Effector CD8-positive, alpha-beta T cell (primary cell): Measurements from ENCODE around the gene PDZD2.
A peak's percentile ranks its signal among the peaks of the same experiment; 100 is the strongest.
"Not testable (repeated sequence)": the region's sequence is repeated elsewhere in the genome, so short reads cannot be mapped to it uniquely, and the experiment has no call there.

ENCODE experiments used
- DNase-seq: peaks from one replicate; lab custom pipeline; 2025; lab: John Stamatoyannopoulos, UW

The PDZD2 gene

DNA sequence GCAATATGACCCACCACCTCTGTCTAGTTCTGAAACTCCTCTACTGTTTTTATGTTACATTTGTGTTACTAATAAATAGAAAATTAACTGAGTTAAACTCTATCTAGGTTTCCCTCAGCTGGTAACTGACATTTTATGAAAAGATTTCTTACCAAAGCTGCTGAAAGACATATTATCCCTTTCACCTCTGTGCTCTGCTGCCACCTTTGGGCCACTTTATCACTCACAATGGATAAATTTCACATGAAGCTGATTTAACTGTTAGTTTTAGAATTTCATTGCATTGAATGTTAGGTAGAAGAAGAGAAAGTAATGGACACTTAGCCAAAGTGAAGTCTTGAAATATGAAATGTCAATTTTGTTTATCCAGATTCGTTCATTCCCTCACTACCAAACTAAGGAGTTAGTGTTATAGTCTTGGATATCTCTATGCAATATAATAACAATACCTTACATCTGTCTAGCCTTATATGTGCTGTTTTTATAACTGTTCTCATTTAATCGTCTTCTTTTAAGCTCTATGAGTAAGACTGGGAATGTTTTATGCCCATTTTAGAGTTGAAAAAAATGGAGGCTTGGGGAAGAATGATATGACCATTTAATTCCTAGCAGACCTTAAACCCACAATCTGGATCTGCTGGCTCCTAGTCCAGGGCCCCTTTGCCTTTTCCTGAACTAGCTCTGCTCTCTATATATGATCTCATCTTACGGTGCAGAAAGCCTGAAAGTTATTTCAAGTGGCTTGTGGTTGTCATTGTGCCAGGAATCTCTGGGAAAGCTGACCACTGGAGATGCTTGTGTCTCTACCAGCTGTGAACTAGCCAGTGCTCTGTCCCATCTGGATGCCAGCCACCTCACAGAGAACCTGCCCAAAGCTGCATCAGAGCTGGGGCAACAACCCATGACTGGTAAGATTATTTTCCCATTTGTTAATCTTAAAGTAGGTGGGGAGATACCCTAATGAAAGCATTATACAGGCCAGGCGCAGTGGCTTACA, 438.1 kb downstream of the PDZD2 start:
- DNase-seq = no peak

DNA sequence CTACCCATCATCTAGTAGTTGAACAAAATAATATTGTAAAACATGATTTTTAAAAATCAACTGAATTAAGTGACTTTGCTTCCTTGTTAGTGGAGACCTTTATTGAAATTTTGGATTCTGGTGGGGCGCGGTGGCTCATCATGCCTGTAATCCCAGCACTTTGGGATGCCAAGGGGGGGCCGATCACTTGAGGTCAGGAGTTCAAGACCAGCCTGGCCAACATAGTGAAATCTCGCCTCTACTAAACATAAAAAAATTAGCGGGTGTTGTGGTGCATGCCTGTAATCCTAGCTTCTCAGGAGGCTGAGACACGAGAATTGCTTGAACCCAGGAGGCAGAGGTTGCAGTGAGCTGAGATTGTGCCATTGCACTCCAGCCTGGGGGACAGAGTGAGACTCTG, 439.9 kb downstream of the PDZD2 start:
- DNase-seq = not testable (repeated sequence)

DNA sequence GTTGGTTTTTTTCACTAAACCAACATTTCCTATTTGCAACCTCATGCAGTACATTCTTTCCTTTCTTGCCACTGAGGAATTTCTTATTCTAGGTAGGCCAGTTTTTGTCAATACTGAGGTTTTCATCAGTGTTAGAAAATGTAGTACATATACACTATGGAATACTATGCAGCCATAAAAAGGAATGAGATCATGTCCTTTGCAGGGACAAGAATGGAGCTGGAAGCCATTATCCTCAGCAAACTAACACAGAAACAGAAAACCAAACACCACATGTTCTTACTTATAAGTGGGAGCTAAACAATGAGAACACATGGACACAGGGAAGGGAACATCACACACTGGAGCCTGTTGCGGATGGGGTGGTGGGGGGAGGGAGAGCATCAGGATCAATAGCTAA, 441.6 kb downstream of the PDZD2 start:
- DNase-seq = not testable (repeated sequence)

DNA sequence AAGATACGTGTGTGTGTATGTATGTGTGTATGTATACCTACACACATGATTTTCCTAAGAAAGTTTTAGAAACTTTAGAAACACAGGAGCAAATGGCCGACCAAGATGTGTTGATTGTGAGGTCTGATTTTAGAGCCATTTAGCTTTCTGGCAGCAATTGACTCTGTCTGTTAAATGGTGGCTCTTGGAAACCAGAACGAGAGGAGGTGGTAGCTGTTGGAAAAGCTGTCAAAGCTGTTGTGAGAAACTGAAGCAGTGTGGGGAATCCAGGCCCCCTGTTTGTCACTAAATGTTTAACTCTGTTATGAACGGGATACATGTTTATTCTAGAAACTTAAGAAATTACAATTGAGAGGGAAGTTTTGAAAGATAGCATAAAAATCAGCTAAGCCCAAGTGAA, 443.8 kb downstream of the PDZD2 start:
- no peak for DNase-seq

DNA sequence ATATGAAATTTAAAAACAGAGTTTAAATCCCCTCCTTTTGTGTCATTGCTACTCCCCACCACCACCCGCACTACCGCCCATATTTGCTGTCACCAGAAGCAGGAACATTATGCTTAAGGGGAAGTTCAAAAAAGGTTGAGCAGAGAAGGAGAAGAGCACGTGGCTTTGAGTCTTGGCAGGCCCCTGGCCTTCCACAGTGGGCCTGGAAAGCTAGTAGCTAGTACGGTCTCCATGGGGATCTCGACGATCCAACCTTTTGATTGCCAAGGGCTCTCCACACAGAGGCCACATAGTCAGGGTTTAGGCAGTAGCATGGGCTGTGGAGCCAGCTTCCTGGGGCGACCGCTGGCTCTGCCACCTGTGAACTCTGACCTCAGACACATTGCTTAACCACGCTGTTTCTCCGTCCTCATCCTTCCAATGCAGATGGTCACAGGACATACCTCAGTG, 445.1 kb downstream of the PDZD2 start:
- DNase-seq = no peak

DNA sequence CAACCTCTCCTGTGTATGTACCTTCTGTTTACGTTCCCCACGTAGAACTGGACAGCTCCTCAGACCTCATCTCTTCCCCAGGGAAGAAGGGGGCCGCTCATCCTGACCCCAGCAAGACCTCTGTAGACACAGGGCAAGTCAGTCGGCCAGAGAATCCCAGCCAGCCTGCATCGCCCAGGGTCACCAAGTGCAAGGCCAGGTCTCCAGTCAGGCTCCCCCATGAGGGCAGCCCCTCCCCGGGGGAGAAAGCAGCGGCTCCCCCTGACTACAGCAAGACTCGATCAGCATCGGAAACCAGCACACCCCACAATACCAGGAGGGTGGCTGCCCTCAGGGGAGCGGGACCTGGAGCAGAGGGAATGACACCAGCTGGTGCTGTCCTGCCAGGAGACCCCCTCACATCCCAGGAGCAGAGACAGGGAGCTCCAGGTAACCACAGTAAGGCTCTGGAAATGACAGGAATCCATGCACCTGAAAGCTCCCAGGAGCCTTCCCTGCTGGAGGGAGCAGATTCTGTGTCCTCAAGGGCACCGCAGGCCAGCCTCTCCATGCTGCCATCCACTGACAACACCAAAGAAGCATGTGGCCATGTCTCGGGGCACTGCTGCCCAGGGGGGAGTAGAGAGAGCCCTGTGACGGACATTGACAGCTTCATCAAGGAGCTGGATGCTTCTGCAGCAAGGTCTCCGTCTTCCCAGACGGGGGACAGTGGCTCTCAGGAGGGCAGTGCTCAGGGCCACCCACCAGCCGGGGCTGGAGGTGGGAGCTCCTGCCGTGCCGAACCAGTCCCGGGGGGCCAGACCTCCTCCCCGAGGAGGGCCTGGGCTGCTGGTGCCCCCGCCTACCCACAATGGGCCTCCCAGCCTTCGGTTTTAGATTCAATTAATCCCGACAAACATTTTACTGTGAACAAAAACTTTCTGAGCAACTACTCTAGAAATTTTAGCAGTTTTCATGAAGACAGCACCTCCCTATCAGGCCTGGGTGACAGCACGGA, 448.5 kb downstream of the PDZD2 start:
- DNase-seq = no peak

DNA sequence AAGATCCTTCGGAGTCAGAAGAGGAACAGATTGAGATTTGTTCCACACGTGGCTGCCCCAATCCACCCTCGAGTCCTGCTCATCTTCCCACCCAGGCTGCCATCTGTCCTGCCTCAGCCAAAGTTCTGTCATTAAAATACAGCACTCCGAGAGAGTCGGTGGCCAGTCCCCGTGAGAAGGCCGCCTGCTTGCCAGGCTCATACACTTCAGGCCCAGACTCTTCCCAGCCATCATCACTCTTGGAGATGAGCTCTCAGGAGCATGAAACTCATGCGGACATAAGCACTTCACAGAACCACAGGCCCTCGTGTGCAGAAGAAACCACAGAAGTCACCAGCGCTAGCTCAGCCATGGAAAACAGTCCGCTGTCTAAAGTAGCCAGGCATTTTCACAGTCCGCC, 449.3 kb downstream of the PDZD2 start:
- no peak for DNase-seq

DNA sequence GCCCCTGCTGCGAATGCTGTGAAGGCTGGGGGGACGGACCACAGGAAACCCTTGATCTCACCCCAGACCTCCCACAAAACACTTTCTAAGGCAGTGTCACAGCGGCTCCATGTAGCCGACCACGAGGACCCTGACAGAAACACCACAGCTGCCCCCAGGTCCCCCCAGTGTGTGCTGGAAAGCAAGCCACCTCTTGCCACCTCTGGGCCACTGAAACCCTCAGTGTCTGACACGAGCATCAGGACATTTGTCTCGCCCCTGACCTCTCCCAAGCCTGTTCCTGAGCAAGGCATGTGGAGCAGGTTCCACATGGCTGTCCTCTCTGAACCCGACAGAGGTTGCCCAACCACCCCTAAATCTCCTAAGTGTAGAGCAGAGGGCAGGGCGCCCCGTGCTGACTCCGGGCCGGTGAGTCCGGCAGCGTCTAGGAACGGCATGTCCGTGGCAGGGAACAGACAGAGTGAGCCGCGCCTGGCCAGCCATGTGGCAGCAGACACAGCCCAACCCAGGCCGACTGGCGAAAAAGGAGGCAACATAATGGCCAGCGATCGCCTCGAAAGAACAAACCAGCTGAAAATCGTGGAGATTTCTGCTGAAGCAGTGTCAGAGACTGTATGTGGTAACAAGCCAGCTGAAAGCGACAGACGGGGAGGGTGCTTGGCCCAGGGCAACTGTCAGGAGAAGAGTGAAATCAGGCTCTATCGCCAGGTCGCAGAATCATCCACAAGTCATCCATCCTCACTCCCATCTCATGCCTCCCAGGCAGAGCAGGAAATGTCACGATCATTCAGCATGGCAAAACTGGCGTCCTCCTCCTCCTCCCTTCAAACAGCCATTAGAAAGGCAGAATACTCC, 450.4 kb downstream of the PDZD2 start:
- DNase-seq = no peak

DNA sequence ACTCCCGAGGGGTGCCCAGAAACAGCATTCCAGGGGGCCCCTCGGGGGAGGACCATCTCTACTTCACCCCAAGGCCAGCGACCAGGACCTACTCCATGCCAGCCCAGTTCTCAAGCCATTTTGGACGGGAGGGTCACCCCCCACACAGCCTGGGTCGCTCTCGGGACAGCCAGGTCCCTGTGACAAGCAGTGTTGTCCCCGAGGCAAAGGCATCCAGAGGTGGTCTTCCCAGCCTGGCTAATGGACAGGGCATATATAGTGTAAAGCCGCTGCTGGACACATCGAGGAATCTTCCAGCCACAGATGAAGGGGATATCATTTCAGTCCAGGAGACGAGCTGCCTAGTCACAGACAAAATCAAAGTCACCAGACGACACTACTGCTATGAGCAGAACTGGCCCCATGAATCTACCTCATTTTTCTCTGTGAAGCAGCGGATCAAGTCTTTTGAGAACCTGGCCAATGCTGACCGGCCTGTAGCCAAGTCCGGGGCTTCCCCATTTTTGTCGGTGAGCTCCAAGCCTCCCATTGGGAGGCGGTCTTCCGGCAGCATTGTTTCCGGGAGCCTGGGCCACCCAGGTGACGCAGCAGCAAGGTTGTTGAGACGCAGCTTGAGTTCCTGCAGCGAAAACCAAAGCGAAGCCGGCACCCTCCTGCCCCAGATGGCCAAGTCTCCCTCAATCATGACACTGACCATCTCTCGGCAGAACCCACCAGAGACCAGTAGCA, 451.3 kb downstream of the PDZD2 start:
- no peak for DNase-seq

DNA sequence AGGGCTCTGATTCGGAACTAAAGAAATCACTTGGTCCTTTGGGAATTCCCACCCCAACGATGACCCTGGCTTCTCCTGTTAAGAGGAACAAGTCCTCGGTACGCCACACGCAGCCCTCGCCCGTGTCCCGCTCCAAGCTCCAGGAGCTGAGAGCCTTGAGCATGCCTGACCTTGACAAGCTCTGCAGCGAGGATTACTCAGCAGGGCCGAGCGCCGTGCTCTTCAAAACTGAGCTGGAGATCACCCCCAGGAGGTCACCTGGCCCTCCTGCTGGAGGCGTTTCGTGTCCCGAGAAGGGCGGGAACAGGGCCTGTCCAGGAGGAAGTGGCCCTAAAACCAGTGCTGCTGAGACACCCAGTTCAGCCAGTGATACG, 451.8 kb downstream of the PDZD2 start:
- no peak for DNase-seq

DNA sequence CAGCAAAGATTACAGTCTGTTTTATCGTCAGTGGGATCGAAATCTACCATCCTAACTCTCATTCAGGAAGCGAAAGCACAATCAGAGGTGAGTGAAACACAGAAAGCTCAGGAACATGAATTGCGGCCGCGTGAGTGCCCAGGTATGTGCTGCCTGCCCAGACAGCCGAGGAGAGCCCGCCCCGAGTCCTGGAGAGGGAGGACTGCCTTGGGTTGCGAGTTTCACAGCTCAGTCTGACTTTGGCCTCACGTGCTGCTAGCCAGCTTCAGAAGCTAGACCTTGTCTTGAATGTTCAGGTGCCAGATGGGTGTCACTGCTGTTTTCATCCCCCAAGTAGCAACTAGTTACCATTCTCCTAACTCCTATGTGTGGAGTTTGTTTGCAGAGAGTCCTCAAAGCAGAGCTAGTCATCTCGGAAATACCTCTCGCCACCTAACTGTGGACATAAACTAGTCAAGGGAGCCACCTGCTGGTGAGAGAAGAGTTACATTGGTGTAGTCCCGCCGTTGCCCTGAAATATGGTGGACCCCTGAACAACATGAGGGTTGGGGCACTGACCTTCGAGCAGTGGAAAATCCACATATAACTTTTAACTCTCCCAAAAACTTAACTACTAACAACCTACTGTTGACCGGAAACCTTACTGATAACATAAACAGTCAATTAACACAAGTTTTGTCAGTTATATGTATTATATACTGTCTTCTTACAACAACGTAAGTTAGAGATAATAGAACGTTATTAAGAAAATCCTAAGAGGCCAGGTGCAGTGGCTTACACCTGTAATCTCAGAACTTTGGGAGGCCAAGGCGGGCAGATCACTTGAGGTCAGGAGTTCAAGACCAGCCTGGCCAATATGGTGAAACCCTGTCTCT, 454.2 kb downstream of the PDZD2 start:
- DNase-seq = peak; percentile 37

DNA sequence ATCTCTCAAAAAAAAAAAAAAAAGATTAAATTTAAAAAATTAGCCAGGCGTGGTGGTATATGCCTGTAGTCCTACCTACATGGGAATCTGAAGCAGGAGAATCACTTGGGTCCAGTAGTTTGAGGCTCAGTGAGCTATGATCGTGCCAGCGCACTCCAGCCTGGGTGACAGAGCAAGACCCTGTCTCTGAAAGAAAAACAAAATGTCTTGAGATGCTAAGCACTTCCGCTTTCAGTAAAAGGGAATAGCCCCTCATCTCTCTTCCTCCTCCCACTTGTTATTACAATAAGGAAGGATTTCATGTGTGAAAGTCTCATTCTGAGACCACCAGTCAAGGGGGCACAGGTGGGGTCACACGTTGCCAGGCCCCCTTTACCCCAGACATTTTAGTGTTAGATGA, 455.8 kb downstream of the PDZD2 start:
- DNase-seq = no peak

DNA sequence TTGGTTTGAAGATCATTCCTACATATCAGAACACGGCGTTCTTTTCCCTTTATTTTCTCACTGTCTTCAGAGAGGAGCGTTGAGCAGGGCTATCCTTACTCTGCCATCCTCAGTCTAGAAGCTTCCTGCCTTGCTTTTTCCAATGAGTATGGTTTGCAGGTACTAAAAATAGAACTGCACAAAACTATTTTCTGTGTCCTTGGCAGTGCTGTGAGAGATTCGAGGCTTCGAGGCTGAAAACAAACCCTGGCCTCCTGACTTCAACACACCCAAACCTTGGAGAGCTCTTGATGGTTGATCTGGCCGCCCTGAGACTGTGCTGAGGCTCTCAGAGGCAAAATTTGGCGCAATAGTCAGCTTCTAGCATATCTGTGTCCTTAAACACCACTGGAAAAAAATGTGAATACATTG, 456.3 kb downstream of the PDZD2 start:
- no peak for DNase-seq

DNA sequence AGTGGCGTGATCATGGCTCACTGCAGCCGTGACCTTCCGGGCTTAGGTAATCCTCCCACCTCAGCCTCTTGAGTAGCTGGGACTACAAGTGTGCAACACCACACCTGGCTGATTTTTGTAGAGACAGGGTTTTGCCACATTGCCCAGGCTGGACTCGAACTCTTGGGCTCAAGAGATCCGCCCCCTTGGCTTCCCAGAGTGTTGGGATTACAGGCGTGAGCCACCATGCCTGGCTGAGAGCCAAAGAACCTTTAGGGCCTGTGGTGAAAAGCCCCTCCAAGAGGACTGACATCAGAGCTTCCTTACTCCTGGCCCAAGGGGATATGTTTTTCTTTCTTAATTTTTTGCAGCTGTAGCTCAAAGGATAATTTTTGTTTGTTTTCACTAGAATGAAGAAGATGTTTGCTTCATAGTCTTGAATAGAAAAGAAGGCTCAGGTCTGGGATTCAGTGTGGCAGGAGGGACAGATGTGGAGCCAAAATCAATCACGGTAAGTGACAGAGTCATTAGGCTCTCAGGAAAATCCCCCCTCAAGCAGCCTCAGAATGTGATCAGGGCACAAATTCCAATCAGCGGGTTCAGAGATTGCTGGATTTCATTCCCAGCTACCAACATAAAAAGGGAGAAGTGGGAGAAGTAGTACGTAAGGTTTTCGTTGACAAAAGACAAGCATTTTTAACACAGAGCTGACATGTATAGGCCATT, 458.1 kb downstream of the PDZD2 start:
- no peak for DNase-seq

DNA sequence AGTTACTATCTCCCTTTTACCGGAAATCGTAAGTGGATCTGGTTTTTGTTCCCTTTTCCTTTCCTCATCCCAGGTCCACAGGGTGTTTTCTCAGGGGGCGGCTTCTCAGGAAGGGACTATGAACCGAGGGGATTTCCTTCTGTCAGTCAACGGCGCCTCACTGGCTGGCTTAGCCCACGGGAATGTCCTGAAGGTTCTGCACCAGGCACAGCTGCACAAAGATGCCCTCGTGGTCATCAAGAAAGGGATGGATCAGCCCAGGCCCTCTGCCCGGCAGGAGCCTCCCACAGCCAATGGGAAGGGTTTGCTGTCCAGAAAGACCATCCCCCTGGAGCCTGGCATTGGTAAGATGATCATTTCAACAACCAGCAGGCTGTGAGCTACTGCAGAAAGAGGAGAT, 459.4 kb downstream of the PDZD2 start:
- no peak for DNase-seq

DNA sequence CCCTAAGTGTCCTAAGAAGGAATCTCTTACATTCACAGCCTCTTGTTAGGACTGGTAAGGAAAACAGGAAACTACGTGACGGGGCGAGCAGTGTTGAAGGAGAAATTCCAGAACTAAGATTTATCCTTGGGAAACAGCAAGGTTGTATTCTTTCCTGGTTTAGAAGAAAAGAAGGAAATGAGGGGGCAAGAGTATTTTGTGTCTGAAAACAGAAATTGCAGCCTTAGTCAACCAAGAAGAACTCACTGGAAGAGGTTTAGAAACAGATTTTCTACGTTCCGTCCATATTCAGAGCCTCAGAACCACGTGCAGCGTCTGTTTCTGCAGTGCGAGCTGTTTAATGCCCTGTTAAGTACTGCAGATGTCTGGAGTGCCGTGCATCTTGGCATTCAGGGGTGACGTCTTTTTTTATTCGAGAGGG, 460.0 kb downstream of the PDZD2 start:
- DNase-seq = no peak

DNA sequence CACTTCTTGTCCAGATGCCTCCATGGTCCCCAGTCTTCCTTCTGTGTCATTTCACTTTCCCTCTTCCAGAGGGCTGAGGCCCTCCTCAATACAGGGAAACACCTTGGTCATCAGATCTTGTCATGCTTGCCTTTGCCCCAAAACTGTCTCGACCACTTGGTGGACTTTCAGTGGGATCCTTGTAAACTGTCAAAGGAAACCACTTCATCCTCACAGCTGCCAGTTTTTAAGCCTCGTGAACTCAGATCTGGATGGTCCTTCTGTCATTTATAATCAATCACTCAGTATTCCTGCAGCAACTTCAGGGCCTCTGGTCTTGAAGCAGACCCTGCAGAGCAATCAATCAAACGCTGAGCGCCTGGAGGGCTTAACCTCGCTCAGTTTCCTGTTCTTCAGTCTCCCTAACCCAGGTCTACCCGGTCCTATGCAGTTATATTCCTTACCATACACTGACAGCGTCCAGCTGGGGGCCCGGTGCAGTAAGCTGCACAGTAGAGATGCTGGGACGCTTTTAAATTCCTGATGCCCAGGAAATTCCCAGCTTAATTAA, 460.6 kb downstream of the PDZD2 start:
- DNase-seq = no peak

DNA sequence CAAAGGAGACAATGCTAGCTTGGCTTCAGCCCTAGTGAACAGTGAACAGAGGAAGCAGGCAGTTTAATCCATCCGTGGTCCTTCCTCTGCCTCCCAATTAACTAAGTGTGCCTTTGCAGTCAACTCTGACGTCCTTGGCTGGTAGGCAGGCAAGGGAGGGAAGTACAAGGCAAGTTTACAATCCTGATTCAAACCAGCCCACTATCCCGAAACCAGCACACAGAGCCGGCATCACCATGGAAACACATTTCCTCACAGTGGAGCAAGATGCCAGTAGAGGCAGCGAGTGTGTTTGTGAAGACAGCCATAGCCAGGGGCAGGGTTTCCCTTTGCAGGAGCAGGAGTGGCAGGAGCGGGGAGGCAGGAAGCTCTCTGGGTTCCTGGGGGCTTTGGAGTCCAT, 461.3 kb downstream of the PDZD2 start:
- no peak for DNase-seq
